Keratinocyte (primary cell): ENCODE measurements around the gene RECK. TPM values are rescaled to one million over a fixed set of nuclear protein-coding genes. Genes with fewer than 3 reads are reported as not detected.

Source experiments
- DNase-seq: peaks from one replicate; pipeline ENCODE4 v3.0.0-alpha.2; 2011; ENCODE audit warnings: low read depth, missing footprints, low spot score
- FAIRE-seq: peaks from 2 replicates; lab custom pipeline; 2011; peaks lifted over from hg19 to GRCh38; lab: Jason Lieb, UNC
- H2AFZ ChIP-seq: 2 replicates; pipeline ENCODE4 v1.6.0; 2012; ENCODE audit warnings: low read length, control low read depth, inconsistent platforms; ENCODE audit not compliant: control insufficient read depth
- H3K27ac ChIP-seq: 2 replicates; pipeline ENCODE4 v1.5.1; 2011; ENCODE audit warnings: low read length; ENCODE audit not compliant: control insufficient read depth, insufficient read depth
- H3K27me3 ChIP-seq: 3 replicates; pipeline ENCODE4 v1.6.0; 2011; ENCODE audit warnings: low read length; ENCODE audit not compliant: control insufficient read depth, insufficient read depth; ENCODE audit errors: extremely low read depth
- H3K36me3 ChIP-seq, 2 experiments: 2 replicates in 1 of 2; 3 replicates in 1 of 2; pipeline ENCODE4 v1.5.1; 2011; ENCODE audit warnings: low read length in 2 of 2, mild to moderate bottlenecking in 1 of 2; ENCODE audit not compliant: control insufficient read depth in 2 of 2, insufficient read depth in 2 of 2; ENCODE audit errors: extremely low read depth in 1 of 2
- H3K4me1 ChIP-seq: 3 replicates; pipeline ENCODE4 v1.5.1; 2011; ENCODE audit warnings: low read length; ENCODE audit not compliant: control insufficient read depth, insufficient read depth; ENCODE audit errors: extremely low read depth
- H3K4me2 ChIP-seq: 3 replicates; pipeline ENCODE4 v1.6.0; 2011; ENCODE audit warnings: low read depth, low read length; ENCODE audit not compliant: control insufficient read depth, insufficient read depth; ENCODE audit errors: extremely low read depth
- H3K4me3 ChIP-seq, 3 experiments: fragments of 200-600 bp in 1 of 3; sonication (generic) in 1 of 3; 2 replicates in 2 of 3; 3 replicates in 1 of 3; pipeline ENCODE4 v1.5.1; 2011 to 2016; ENCODE audit warnings: low read length in 3 of 3, mild to moderate bottlenecking in 3 of 3, control low read depth in 2 of 3, inconsistent platforms in 1 of 3, low read depth in 1 of 3, mixed read lengths in 1 of 3, mixed run types in 1 of 3, moderate library complexity in 1 of 3; ENCODE audit not compliant: control insufficient read depth in 2 of 3, insufficient read depth in 2 of 3; ENCODE audit errors: extremely low read depth in 1 of 3
- H3K79me2 ChIP-seq: 2 replicates; pipeline ENCODE4 v1.6.0; 2012; ENCODE audit warnings: low read length; ENCODE audit not compliant: control insufficient read depth, insufficient read depth
- H3K9ac ChIP-seq: 3 replicates; pipeline ENCODE4 v1.6.0; 2011; ENCODE audit warnings: low read length; ENCODE audit not compliant: control insufficient read depth, insufficient read depth; ENCODE audit errors: extremely low read depth
- H3K9me1 ChIP-seq: 3 replicates; pipeline ENCODE4 v1.6.0; 2011; ENCODE audit warnings: low read length; ENCODE audit not compliant: control insufficient read depth, insufficient read depth; ENCODE audit errors: extremely low read depth
- H3K9me3 ChIP-seq: 2 replicates; pipeline ENCODE4 v1.5.1; 2012; ENCODE audit warnings: low read depth, low read length; ENCODE audit not compliant: control insufficient read depth
- H4K20me1 ChIP-seq: 3 replicates; pipeline ENCODE4 v1.6.0; 2011; ENCODE audit warnings: low read length; ENCODE audit not compliant: control insufficient read depth, insufficient read depth; ENCODE audit errors: extremely low read depth
- CTCF ChIP-seq, 3 experiments: IDR thresholded peaks in 1 of 3; conservative IDR thresholded peaks in 1 of 3; optimal IDR thresholded peaks in 1 of 3; 2 replicates in 2 of 3; 3 replicates in 1 of 3; pipeline versions ENCODE3 to v1.5.1; 2011; ENCODE audit warnings: low read length in 3 of 3, mild to moderate bottlenecking in 3 of 3, moderate library complexity in 2 of 3, control low read depth in 1 of 3, inconsistent platforms in 1 of 3; ENCODE audit not compliant: insufficient read depth in 2 of 3; ENCODE audit errors: extremely low read depth in 1 of 3
- EZH2 ChIP-seq: IDR thresholded peaks from one replicate; pipeline ENCODE4 v1.6.1; 2012; ENCODE audit warnings: inconsistent platforms, mild to moderate bottlenecking, low read length, moderate library complexity
- dilution Hi-C: fragments of 300-500 bp; cut with MboI; formaldehyde crosslinking; loops from one replicate; pipeline ENCODE4 v1.7.0; 2020; ENCODE audit warnings: low sequenced_read_pairs; ENCODE audit not compliant: extremely low pct_ligation_motif_present
- polyA plus RNA-seq, 5 experiments: library from polyadenylated mRNA; depleted of rRNA in 3 of 5; stranded (reverse) in 3 of 5; stranded (forward) in 1 of 5; unstranded in 1 of 5; fragments of >200 nt; gene quantifications; 1 replicate in 1 of 5; 2 replicates in 3 of 5; 3 replicates in 1 of 5; pipeline versions ENCODE4 v1.2.1 to v1.2.3, GENCODE V29; 2011 to 2012; ENCODE audit warnings: missing spikeins in 2 of 5, low read depth in 1 of 5, low replicate concordance in 1 of 5

Gene RECK
- polyA plus RNA-seq, 1 donor (not counting 4 experiments of a cell fraction or from before 2014, with no cell fraction given) = 4.6 TPM

- no peak overlapping the region for H3K27ac ChIP-seq
- H3K9ac ChIP-seq = no peak overlapping the region
- H3K27me3 ChIP-seq = no peaks in the 10 kb centered on the region
- H3K4me3 ChIP-seq = no peak overlapping the region
- no peaks in the 10 kb centered on the region for H3K9me3 ChIP-seq
- FAIRE-seq (no peak), DNase-seq (no peak)
- no peak overlapping the region for H3K4me2 ChIP-seq
- no peaks in the 10 kb centered on the region for H3K9me1 ChIP-seq
- H3K79me2 ChIP-seq = no peaks in the 10 kb centered on the region
- H3K4me1 ChIP-seq = no peaks in the 10 kb centered on the region
- no peaks in the 10 kb centered on the region for H4K20me1 ChIP-seq
- peaks cover 0 to 2% of the 10 kb centered on the region in 2 experiments for H3K36me3 ChIP-seq
- dilution Hi-C loops = no loop called here
- TF ChIP-seq EZH2 (no peak), CTCF (optimal IDR thresholded peaks at IDR 0.05 in 1 of 3, IDR thresholded peaks at IDR 0.05 in 1 of 3, conservative IDR thresholded peaks at IDR 0.05 in 1 of 3; ENCODE audit: extremely low read depth in 1 of 3, insufficient read depth in 2 of 3, low read length in 3 of 3) (no peak)
- no peak overlapping the region for H2AFZ ChIP-seq
These were observed 88.5 kb downstream of the RECK start for GRCh38 chr9:36125062-36125855.

GRCh38 chr9:36126016-36126730, 89.5 kb downstream of the RECK start:
- peaks cover 0 to 2% of the 10 kb centered on the region in 2 experiments for H3K36me3 ChIP-seq
- TF ChIP-seq CTCF (optimal IDR thresholded peaks at IDR 0.05 in 1 of 3, IDR thresholded peaks at IDR 0.05 in 1 of 3, conservative IDR thresholded peaks at IDR 0.05 in 1 of 3; ENCODE audit: extremely low read depth in 1 of 3, insufficient read depth in 2 of 3, low read length in 3 of 3) (no peak), EZH2 (no peak)
- no peak overlapping the region for H3K4me2 ChIP-seq
- no peak for DNase-seq
- no peak overlapping the region for H2AFZ ChIP-seq
- H4K20me1 ChIP-seq = no peaks in the 10 kb centered on the region
- no peaks in the 10 kb centered on the region for H3K79me2 ChIP-seq
- H3K27me3 ChIP-seq = no peaks in the 10 kb centered on the region
- no peaks in the 10 kb centered on the region for H3K4me1 ChIP-seq
- no peaks in the 10 kb centered on the region for H3K9me1 ChIP-seq
- FAIRE-seq = no peak
- no peak overlapping the region for H3K9ac ChIP-seq
- no peaks in the 10 kb centered on the region for H3K9me3 ChIP-seq
- H3K4me3 ChIP-seq = no peak overlapping the region
- dilution Hi-C loops = no loop called here
- H3K27ac ChIP-seq = no peak overlapping the region
